NCI-H460 (cell line): ENCODE results near the gene ASB9. TPM values are rescaled to one million over a fixed set of nuclear protein-coding genes. Genes with fewer than 3 reads are reported as not detected.
A peak's percentile ranks its signal among the peaks of the same experiment; 100 is the strongest.
"Not testable (repeated sequence)": the region's sequence is repeated elsewhere in the genome, so short reads cannot be mapped to it uniquely, and the experiment has no call there.

Source experiments
- DNase-seq: peaks from one replicate; pipeline ENCODE4 v3.0.0-alpha.2; 2016; ENCODE audit warnings: low read depth; ENCODE audit errors: extremely low read depth
- polyA plus RNA-seq: library from polyadenylated mRNA; depleted of rRNA; stranded (reverse); fragments of >200 nt; gene quantifications from 2 replicates; pipeline ENCODE4 v1.2.3, GENCODE V29; 2014; cell fraction: nucleus; rRNA removed
- total RNA-seq: library from RNA; depleted of rRNA; stranded (reverse); fragments of >200 nt; shearing (Covaris generic); gene quantifications from 2 replicates; pipeline ENCODE4 v1.2.3, GENCODE V29; 2014; rRNA removed

The ASB9 gene, protein sequence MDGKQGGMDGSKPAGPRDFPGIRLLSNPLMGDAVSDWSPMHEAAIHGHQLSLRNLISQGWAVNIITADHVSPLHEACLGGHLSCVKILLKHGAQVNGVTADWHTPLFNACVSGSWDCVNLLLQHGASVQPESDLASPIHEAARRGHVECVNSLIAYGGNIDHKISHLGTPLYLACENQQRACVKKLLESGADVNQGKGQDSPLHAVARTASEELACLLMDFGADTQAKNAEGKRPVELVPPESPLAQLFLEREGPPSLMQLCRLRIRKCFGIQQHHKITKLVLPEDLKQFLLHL
- 24.5 and 28.4 TPM in 2 replicates for total RNA-seq
- 35.9 and 43.9 TPM in 2 replicates for polyA plus RNA-seq

DNA sequence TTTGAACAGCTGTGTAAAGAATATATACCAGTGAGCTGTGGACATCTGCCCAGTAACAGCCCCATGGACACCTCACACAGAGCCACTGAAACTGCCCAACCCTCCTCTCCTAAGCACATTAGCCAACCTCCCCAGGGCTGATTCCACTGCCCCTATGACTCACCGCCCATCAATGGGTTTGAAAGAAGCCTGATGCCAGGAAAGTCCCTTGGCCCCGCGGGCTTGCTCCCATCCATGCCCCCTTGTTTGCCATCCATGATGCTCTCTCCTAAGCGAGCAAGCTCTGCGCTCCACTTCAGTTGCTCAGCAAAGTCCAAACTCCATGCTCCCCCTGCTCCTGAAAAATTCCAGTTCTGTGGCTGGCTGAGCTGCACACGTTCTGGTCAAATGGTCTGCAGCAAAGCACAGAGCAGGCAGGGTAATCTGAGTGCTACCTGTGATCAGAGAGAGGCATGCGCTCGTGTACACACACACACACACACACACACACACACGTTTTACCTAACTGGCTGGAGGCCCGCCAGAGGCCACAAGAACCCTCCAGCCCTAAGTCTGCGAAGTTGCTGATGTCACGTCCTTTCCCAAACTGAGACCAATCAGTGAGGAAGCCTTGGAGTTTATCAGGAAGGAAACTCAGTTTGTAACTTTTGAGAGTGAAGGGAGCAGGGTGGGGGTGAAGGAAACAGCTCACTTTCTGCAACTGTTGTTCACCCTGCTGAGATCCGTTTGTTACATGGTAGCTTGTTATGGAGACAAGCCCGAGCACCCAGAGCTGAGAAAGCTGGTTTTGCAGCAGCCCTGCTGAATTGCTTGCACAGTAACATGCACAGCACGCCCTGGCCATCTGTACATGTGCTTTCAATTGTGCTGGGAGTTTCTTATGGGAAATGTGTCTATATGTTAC lies at the start of gene ASB9:
TSS of gene ASB9 (minus strand) at position 466 of the 904 bp plus-strand sequence. CDS start at position 257, 209 bp downstream.
- DNase-seq, result peak; percentile 75

DNA sequence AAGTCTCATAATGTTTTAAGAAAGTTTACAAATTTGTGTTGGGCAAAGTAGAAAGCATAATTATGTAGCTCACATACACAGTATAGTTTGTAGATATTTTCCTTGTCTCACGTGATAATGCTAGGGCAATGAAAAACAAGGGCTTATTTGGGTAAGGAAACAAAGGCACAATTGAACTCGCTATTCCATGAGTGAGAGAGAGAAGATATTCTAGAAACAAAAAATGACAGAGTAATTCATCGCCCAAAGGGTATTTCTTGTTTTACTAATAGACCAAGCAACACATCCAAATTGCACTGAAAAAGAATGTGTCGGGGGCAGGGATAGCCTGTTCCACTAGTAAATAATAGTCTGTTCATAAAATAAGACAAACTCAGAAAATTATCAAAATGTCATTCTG lies 49.2 kb upstream of the ASB9 start:
- DNase-seq, result no peak

DNA sequence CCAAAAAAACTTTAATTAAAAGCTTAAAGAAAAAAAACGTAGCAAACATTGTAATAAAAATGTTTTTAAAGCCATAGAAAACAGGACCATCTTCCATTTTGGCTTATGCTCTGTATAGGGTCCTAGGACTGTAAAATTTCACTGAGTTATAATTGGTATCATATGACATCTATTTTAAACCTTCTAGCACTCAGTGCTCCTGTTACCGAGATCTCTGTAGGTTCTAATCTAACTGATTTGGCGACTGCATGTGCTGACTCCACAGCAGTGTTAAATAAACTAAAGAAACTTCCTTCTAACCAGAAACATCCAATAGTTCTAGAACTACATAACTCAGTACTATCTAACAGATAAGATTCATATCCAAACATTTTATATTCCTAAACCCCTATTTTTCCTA lies 45.6 kb upstream of the ASB9 start, which contains the start of gene ASB11:
TSS of gene ASB11 (minus strand) at position 132 of the 400 bp plus-strand sequence. CDS start at position 97, 35 bp downstream.
- DNase-seq, result no peak

DNA sequence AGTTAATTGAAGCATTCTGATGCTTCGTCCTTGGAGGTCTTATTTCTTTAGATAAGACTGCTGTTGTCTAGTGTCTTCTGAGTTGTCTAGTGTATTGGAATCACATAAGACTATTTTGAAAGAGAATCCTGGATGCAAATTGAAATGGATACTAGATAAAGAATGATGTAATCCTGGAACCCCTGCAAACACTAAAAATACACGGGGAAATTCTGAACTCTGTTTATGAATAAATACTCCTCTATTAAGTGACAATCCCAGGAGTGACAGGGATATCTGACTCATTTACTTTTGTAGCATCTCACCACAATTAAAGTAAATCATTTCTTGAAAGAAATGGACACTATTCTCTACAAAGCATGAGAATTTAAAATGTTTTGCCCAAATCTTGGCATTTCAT lies 44.6 kb upstream of the ASB9 start:
- no peak for DNase-seq

DNA sequence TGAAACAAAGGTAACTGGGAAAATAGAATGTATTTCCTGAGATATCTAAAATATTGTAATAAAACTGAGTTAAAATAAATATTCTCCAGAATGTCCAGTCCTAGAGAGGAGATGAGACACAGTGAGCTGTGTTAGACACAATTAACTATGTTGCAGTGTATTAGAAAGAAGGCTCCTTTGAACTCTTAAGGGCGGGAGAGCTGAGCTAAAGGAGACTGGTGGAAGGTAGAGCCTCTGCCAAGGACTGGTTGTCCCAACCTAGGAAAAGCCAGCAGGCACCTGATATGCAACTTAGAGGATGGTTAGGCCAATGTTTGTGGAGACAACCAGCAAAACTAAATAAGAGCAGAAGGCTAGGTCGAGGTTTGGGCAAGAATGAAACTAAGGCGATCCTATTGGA lies 41.2 kb upstream of the ASB9 start:
- DNase-seq, result no peak

DNA sequence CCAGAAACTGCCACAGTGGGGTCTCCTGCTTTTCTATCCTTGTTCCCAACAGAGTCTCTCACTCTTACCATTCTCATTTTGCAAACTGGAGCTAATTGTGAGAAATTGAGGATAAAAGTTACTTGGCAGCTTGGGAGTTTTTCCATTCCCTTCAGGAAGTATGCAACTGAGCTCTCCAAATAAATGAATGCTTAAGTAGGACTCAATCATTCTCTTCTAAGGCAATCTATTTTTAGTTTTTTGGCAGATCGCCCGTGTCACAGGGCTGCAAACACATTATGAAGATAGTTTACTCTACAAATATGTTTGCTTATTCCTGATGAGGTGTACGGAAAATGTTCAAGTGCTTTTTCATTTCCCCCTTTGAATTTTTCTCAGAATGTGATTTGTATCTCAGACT lies 40.2 kb upstream of the ASB9 start:
- no peak for DNase-seq

DNA sequence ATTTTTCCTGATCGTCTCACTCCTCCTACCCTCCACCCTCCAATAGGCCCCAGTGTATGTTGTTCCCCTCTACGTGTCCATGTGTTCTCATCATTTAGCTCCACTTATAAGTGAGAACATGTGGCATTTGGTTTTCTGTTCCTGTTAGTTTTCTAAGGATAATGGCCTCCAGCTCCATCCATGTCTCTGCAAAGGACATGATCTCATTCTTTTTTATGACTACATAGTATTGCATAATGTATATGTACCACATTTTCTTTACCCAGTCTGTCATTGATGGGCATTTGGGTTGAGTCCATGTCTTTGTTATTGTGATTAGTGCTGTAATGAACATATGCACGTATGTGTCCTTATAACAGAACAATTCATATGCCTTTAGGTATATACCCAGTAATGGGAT lies 36.0 kb upstream of the ASB9 start:
- not testable (repeated sequence) for DNase-seq

DNA sequence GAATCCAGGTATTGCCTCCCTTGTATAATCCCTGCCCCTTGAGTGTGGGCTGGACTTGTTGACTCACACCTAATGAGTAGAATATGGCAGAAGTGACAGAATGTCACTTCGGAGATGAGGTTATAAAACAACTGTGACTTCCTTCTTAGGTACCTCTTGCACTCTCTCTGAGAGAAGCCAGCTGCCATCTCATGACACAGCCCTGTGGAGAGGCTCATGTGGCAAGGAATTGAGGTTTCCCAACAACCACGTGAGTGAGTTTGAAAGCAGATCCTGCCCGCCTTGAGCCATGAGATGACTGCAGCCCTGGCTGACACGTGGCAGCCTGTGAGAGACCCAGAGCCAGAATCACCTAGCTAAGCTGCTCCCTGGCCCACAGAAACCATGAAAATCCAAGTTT lies 32.0 kb upstream of the ASB9 start:
- no peak for DNase-seq

DNA sequence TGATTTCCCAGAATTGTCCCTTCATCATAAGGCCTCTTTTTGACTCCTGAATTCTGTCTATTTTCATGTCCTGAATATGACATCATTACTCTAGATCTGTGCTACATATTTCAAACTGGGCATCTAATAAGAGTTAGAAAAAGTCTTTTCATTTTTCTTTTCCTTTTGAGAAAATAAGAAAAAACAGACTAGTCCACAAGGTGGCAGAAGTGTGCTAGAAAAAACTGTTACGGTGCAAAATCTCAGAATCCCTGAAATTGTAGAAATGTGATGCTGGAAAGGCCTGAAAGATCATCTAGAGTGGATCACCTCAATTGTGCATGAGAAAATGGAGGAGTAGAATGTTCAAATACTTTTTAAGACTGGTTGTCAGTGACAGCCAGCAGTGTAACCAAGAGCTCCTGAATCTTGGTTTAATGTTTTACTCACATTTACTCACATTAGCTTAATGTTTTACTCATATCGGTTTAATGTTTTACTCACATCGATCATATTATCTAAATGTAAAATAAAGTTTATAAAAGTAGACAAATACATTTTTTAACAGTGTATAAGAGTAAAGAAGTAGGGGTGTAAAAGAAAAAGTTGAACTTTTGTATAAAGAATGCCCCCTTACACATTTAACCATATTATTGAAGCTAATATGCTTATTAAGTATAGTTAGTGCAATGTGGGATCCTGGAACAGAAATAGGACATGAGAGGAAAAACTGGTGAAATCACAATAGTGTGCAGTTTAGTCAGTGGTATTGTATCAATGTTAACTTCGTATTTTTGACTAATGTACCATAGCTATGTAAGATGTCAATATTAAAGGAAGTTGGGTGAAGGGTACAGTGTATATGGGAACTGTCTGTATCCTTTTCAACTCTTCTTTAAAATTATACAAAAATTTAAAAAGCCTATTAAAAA lies 30.3 kb upstream of the ASB9 start:
- DNase-seq, result peak; percentile 8

DNA sequence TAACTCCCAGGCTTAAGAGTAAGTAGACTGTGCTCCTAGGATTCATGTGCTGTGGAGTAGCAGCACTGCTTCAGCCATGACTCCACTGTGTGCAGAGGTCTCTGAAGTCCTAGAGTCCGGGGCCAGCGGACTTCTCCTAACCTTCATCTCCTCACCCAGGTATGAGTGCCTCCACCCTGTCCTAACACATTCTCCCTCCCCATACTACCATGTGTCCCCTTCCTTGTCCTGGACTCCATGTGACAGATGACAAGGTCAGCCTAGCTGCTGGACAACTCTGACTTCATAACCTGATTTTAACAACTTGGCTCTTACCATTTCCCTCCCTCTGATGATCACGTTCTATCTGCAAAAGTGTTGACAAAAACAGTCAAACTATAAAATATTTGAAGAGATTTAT lies 28.9 kb upstream of the ASB9 start:
- DNase-seq, result no peak

DNA sequence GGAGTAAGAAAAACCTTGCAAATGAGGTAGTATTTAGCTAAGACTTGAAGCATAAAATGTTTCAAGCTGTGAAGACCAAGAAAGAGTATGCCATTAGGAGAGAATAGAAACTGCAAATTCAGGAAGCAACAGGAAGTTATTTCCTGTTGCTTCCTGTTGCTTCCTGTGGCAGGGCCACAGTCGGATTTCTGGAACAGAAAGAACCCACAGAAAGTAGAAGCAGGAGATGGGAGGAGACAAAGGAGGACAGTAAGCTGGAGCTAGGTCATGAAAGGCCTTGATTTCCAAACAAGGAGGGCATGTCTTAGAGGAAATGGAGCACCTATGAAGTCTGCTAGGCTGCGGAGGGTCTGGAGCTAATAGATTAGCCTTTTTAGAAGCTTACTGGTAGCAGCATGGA lies 28.3 kb upstream of the ASB9 start:
- no peak for DNase-seq

DNA sequence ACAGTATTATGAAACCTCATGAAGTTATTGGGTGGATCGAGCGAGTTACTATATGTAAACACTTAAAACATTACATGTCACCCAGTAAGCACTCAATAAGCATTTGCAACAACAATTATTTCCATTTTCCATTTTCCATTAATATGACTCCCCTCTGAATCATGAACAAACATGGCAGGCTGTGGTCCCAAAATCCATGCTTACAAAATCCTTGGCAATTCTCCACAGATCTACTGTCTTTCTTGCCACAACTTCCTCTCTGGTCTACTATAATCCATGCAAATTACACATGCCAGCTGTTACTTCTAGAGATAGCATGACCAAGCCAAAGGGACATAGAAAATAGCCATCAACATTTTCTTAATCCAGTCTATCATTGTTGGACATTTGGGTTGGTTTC lies 23.6 kb upstream of the ASB9 start:
- DNase-seq, result no peak

DNA sequence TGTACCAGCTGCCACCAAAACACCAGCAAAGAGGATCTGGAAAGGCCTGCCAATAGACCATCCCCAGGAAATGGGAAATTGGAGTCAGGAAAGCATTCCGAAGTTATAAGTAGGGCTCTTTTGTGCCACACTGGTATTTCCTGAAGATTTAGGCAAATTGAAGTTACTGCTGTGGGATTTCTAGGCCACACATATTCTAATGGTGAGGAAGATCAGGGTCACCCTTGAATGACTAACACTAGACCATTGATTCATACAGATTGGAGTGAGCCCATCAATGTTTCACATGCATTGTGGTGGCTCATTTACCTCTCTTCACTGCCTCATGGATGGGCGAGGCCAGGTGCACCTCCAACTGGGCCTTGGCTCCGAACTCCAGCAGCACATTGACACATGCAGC lies 23.0 kb upstream of the ASB9 start:
- DNase-seq, result no peak

DNA sequence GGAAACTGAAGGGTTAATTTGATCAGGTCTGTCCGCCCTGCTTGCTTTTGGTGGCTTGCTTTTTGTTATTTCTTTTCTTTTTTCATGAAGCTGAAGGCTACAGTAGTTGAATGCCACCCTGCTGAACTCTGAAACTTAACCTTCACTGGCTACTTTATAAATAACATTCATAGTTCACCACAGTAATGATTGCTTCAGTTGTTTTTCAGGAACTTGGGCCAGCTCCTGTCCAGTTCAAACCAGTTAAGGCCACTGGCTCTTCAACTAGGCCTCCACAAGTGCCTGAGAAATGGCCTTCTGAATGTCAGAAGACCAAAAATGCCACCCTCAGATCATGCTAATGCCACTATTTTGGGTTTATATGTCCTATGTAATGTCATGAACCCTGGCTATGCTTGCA lies 7.7 kb upstream of the ASB9 start:
- DNase-seq, result no peak

DNA sequence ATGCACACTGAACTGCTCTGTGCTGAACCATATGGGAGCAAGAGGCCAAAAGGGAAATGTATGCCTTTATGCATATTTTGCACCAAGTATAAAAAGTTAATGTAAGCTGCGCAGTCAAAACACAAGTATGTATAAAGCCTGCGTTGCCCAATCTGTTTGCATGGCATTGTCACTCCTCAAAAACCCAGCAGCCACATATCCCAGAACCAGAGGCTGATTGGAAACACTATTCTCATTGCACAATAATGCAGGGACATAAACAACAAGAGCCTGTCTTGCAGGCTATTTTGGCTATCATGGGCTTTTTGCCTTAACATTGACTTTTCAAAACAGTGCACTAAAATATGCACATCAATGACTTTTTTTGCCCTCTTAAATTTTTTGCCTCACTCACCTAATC lies 5.1 kb upstream of the ASB9 start:
- no peak for DNase-seq

DNA sequence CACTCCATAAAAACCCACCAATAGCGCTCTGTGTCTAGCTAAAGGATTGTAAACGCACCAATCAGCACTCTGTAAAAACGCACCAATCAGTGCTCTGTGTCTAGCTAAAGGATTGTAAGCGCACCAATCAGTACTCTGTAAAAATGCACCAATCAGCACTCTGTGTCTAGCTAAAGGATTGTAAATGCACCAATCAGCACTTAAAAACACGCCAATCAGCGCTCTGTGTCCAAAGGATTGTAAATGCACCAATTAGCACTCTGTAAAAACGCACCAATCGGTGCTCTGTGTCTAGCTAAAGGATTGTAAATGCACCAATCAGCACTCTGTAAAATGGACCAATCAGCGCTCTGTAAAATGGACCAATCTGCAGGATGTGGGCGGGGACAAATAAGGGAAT lies 3.4 kb upstream of the ASB9 start:
- not testable (repeated sequence) for DNase-seq

DNA sequence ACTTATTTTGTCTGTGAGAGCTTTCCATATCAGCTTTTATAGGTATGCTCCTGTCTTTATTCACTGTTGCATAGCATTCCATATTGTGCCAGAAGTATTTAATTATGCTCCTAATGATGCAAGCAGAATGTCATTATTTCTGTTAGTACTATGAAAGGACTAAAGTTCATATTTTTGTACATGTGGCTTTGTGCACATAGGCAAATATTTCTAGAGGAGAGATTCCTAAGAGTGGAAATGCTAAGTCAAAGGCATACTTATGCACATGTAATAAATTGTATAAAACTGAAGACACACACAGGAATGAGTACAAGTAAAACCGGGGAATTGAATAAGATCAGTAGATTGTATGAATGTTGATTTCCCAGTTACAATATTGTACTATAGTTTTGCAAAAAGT lies 1.9 kb upstream of the ASB9 start:
- DNase-seq, result no peak

DNA sequence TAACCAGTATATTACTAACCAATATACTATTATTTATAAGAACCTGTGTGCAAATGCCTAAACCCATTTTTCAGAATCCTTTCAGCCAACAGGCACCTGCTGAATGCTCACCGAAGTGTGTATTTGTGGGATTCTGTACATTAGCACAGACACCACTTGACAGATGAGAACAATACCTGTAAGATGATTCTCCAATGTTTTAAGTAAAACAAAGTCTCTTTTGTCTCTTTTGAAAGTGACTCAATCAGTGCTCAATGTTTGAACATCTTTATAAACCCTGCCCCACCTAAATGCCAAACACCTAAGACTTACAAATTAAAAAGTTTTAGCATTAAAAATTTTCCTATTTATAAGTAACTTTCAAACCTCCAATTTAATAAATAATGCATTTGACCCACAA lies 763 bp downstream of the ASB9 start:
- no peak for DNase-seq

DNA sequence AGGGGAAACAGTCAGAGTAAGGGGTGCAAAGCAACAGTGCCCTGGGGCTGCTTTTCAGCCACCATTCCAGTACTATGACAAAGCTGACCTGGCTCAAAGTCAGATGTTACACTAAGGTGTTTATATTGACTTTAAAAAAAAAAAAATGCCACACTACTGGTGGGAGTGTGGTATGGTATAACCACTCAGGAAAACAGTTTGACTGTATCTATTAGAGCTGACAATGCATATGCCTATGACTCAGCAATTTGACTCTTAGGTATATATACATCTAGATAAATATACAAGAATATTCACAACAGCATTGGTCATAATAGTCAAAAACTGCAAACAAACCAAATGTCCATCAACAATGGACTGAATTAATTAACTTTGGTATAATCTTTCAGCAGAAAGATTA lies 15.0 kb downstream of the ASB9 start:
- no peak for DNase-seq

DNA sequence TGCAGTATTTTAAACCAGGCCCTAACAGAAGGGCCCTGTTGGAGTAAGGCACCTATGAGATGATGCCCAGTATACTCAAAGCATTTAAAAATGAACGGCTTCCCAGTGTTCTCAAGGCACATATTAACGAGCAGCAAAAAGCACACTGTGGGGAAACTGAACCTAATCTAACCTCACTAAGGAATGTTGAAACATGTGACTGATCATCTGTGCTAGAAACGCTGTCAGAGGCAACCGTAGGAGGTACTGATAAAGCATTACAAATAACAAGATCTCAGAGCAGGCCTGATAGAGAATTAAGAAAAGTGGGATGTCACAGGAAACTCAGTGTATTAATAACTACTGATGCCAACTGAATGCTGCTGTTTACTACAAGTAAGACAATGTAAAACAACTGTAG lies 24.0 kb downstream of the ASB9 start:
- DNase-seq, result no peak

DNA sequence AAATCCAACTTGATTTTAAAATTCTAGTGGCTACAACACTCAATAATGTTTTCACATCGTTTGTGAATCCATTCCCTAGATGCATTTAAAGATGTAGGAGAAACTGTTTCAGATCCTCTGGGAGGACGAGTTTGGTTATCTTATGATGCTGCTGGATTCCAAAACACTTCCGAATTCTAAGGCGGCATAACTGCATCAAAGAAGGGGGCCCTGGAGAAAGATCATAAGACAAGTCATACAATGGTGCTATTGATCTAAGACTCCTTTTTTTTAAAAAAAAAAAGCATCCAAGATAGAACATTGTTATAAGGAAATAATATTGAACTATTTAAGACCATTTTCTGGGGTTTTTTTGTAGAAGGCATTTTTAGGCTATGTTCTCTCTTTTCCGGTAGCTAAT lies 25.5 kb downstream of the ASB9 start:
- DNase-seq, result no peak
